ENCODE data around the gene PA2G4. TPM values are rescaled to one million over a fixed set of nuclear protein-coding genes. Genes with fewer than 3 reads are reported as not detected.

The PA2G4 gene
- polyA plus RNA-seq, 2 of the 4 experiments (the other 2 are of a cell fraction): 415 to 717 TPM

DNA sequence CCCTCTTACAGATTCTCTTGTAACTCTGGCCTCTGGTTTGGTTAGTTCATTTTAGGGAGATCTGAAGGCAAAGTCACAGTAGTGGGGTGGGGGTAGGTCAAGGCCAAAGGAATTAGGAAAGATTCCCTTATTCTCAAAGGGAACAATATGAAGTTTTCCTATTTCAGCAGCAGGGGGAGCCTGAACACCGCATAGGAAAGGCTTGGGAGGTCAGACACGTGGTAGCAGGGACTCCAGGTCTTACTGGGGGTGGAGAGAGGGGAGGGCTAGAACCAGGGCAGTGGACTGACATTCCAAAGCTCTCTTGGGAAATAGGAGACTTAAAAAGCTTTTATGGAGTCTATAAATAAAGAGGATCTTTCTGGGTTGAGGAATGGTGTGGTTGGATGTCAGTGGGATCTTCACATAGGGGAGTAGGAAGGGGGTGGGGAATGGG, 15.0 kb downstream of the PA2G4 start (continued):
- TF ChIP-seq, protein P1, sequence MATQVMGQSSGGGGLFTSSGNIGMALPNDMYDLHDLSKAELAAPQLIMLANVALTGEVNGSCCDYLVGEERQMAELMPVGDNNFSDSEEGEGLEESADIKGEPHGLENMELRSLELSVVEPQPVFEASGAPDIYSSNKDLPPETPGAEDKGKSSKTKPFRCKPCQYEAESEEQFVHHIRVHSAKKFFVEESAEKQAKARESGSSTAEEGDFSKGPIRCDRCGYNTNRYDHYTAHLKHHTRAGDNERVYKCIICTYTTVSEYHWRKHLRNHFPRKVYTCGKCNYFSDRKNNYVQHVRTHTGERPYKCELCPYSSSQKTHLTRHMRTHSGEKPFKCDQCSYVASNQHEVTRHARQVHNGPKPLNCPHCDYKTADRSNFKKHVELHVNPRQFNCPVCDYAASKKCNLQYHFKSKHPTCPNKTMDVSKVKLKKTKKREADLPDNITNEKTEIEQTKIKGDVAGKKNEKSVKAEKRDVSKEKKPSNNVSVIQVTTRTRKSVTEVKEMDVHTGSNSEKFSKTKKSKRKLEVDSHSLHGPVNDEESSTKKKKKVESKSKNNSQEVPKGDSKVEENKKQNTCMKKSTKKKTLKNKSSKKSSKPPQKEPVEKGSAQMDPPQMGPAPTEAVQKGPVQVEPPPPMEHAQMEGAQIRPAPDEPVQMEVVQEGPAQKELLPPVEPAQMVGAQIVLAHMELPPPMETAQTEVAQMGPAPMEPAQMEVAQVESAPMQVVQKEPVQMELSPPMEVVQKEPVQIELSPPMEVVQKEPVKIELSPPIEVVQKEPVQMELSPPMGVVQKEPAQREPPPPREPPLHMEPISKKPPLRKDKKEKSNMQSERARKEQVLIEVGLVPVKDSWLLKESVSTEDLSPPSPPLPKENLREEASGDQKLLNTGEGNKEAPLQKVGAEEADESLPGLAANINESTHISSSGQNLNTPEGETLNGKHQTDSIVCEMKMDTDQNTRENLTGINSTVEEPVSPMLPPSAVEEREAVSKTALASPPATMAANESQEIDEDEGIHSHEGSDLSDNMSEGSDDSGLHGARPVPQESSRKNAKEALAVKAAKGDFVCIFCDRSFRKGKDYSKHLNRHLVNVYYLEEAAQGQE (IDR thresholded peaks at IDR 0.05): no peak
- no peak for TF ChIP-seq NR3C1 (IDR thresholded peaks at IDR 0.05)
- no peak for TF ChIP-seq KDM5A (IDR thresholded peaks at IDR 0.05)
- TF ChIP-seq ZC3H11A (IDR thresholded peaks at IDR 0.05): no peak
- TF ChIP-seq, protein P2, sequence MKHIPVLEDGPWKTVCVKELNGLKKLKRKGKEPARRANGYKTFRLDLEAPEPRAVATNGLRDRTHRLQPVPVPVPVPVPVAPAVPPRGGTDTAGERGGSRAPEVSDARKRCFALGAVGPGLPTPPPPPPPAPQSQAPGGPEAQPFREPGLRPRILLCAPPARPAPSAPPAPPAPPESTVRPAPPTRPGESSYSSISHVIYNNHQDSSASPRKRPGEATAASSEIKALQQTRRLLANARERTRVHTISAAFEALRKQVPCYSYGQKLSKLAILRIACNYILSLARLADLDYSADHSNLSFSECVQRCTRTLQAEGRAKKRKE (CRISPR knock-in tag; IDR thresholded peaks at IDR 0.05; ENCODE audit: low read depth): no peak
- TF ChIP-seq RARB (CRISPR knock-in tag; IDR thresholded peaks at IDR 0.05): no peak
- TF ChIP-seq, protein P3, sequence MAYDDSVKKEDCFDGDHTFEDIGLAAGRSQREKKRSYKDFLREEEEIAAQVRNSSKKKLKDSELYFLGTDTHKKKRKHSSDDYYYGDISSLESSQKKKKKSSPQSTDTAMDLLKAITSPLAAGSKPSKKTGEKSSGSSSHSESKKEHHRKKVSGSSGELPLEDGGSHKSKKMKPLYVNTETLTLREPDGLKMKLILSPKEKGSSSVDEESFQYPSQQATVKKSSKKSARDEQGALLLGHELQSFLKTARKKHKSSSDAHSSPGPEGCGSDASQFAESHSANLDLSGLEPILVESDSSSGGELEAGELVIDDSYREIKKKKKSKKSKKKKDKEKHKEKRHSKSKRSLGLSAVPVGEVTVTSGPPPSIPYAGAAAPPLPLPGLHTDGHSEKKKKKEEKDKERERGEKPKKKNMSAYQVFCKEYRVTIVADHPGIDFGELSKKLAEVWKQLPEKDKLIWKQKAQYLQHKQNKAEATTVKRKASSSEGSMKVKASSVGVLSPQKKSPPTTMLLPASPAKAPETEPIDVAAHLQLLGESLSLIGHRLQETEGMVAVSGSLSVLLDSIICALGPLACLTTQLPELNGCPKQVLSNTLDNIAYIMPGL (CRISPR knock-in tag; IDR thresholded peaks at IDR 0.05; ENCODE audit: borderline replicate concordance): no peak
- TF ChIP-seq POLR2AphosphoS2 (conservative IDR thresholded peaks at IDR 0.05; ENCODE audit: low read length): no peak
- TF ChIP-seq, protein P4, sequence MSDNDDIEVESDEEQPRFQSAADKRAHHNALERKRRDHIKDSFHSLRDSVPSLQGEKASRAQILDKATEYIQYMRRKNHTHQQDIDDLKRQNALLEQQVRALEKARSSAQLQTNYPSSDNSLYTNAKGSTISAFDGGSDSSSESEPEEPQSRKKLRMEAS (IDR thresholded peaks at IDR 0.05): peak; percentile 98
- TF ChIP-seq SREBF2 (IDR thresholded peaks at IDR 0.05): no peak
- TF ChIP-seq, protein P5, sequence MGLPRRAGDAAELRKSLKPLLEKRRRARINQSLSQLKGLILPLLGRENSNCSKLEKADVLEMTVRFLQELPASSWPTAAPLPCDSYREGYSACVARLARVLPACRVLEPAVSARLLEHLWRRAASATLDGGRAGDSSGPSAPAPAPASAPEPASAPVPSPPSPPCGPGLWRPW (IDR thresholded peaks at IDR 0.05): no peak
- TF ChIP-seq, protein P6, sequence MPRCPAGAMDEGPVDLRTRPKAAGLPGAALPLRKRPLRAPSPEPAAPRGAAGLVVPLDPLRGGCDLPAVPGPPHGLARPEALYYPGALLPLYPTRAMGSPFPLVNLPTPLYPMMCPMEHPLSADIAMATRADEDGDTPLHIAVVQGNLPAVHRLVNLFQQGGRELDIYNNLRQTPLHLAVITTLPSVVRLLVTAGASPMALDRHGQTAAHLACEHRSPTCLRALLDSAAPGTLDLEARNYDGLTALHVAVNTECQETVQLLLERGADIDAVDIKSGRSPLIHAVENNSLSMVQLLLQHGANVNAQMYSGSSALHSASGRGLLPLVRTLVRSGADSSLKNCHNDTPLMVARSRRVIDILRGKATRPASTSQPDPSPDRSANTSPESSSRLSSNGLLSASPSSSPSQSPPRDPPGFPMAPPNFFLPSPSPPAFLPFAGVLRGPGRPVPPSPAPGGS (IDR thresholded peaks at IDR 0.05): no peak
- no peak for TF ChIP-seq EHMT2 (IDR thresholded peaks at IDR 0.05; ENCODE audit: low read depth)
- TF ChIP-seq, protein P7, sequence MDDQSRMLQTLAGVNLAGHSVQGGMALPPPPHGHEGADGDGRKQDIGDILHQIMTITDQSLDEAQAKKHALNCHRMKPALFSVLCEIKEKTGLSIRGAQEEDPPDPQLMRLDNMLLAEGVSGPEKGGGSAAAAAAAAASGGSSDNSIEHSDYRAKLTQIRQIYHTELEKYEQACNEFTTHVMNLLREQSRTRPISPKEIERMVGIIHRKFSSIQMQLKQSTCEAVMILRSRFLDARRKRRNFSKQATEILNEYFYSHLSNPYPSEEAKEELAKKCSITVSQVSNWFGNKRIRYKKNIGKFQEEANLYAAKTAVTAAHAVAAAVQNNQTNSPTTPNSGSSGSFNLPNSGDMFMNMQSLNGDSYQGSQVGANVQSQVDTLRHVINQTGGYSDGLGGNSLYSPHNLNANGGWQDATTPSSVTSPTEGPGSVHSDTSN (IDR thresholded peaks at IDR 0.05): no peak
- no peak for TF ChIP-seq EP300 (IDR thresholded peaks at IDR 0.05)
- TF ChIP-seq CBX8 (IDR thresholded peaks at IDR 0.05): no peak
- no peak for TF ChIP-seq CHD2 (IDR thresholded peaks at IDR 0.05; ENCODE audit: low read length, partially characterized antibody)
- TF ChIP-seq POLR2A (IDR thresholded peaks at IDR 0.05; ENCODE audit: low read length): no peak
- no peak for TF ChIP-seq HOXB5 (CRISPR knock-in tag; IDR thresholded peaks at IDR 0.05)
- TF ChIP-seq MAFK (IDR thresholded peaks at IDR 0.05; ENCODE audit: partially characterized antibody): no peak
- TF ChIP-seq HDAC2 (IDR thresholded peaks at IDR 0.05): no peak
- TF ChIP-seq, protein P8, sequence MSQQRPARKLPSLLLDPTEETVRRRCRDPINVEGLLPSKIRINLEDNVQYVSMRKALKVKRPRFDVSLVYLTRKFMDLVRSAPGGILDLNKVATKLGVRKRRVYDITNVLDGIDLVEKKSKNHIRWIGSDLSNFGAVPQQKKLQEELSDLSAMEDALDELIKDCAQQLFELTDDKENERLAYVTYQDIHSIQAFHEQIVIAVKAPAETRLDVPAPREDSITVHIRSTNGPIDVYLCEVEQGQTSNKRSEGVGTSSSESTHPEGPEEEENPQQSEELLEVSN (IDR thresholded peaks at IDR 0.05; ENCODE audit: borderline replicate concordance, low read depth): no peak
- no peak for TF ChIP-seq BHLHE40 (IDR thresholded peaks at IDR 0.05; ENCODE audit: low read depth, low read length)
- peak; percentile 84 to 92 for TF ChIP-seq RAD21 (conservative IDR thresholded peaks at IDR 0.05 in 1 of 2, IDR thresholded peaks at IDR 0.05 in 1 of 2)
- TF ChIP-seq, protein P9, sequence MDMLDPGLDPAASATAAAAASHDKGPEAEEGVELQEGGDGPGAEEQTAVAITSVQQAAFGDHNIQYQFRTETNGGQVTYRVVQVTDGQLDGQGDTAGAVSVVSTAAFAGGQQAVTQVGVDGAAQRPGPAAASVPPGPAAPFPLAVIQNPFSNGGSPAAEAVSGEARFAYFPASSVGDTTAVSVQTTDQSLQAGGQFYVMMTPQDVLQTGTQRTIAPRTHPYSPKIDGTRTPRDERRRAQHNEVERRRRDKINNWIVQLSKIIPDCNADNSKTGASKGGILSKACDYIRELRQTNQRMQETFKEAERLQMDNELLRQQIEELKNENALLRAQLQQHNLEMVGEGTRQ (IDR thresholded peaks at IDR 0.05): peak; percentile 60
- no peak for TF ChIP-seq RCOR1 (IDR thresholded peaks at IDR 0.05; ENCODE audit: low read depth, low read length)
- TF ChIP-seq ZSCAN20 (CRISPR knock-in tag; IDR thresholded peaks at IDR 0.05): no peak
- no peak for TF ChIP-seq NPAS2 (CRISPR knock-in tag; IDR thresholded peaks at IDR 0.05; ENCODE audit: borderline replicate concordance)
- TF ChIP-seq, protein P10, sequence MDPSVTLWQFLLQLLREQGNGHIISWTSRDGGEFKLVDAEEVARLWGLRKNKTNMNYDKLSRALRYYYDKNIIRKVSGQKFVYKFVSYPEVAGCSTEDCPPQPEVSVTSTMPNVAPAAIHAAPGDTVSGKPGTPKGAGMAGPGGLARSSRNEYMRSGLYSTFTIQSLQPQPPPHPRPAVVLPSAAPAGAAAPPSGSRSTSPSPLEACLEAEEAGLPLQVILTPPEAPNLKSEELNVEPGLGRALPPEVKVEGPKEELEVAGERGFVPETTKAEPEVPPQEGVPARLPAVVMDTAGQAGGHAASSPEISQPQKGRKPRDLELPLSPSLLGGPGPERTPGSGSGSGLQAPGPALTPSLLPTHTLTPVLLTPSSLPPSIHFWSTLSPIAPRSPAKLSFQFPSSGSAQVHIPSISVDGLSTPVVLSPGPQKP (IDR thresholded peaks at IDR 0.05; ENCODE audit: low read depth, low read length): no peak
- no peak for TF ChIP-seq CHD4 (IDR thresholded peaks at IDR 0.05; ENCODE audit: borderline replicate concordance)
- TF ChIP-seq GATA3 (IDR thresholded peaks at IDR 0.05; ENCODE audit: borderline replicate concordance): no peak
- no peak for TF ChIP-seq FOSL2 (IDR thresholded peaks at IDR 0.05)
- TF ChIP-seq FOSL2 (CRISPR knock-in tag; IDR thresholded peaks at IDR 0.05): no peak
- TF ChIP-seq JUNB (IDR thresholded peaks at IDR 0.05): no peak
